ENCODE results near the gene ITGB6. TPM values are rescaled to one million over a fixed set of nuclear protein-coding genes. Genes with fewer than 3 reads are reported as not detected.
A peak's percentile ranks its signal among the peaks of the same experiment; 100 is the strongest.

Gene ITGB6
- total and polyA plus RNA-seq, 2 of the 4 experiments (the other 2 are of a cell fraction), result under 0.01 TPM; not detected in 1

- Histone ChIP-seq H2AK5ac (ENCODE audit: low read depth, low read length) (peak overlapping the region; percentile 76), H3K56ac (ENCODE audit: extremely low read depth, insufficient read depth, low read length) (no peak overlapping the region), H3K36me3 (ENCODE audit: control insufficient read depth, insufficient read depth, low read length) (no peaks in the 10 kb centered on the region), H3K18ac (ENCODE audit: low read depth, low read length) (peak overlapping the region; percentile 62; the same call in 1 of the 2 replicates), H3K27ac (ENCODE audit: insufficient read depth, low read length) (peak overlapping the region; percentile 29; the same call in 1 of the 2 replicates), H2BK5ac (ENCODE audit: low read depth, low read length, poor library complexity, severe bottlenecking) (peak overlapping the region; percentile 60), H2BK15ac (ENCODE audit: low read depth, low read length) (peak overlapping the region; percentile 82; the same call in 2 of the 3 replicates), H4K5ac (ENCODE audit: low read depth, low read length) (peak overlapping the region; percentile 23; the same call in 1 of the 2 replicates), H2AFZ (replicated peaks; ENCODE audit: low read length, poor library complexity) (peak overlapping the region; percentile 75), H4K91ac (ENCODE audit: insufficient read depth, low read depth, low read length) (peak overlapping the region; percentile 92), H4K8ac (ENCODE audit: low read depth in 2 of 2, low read length in 2 of 2) (peak overlapping the region; percentile 24 to 70; a peak in 2 of 4 replicates), H3K4ac (ENCODE audit: low read depth, low read length) (peak overlapping the region; percentile 68), H3K14ac (replicated peaks; ENCODE audit: low read depth, low read length) (peak overlapping the region; percentile 74; the same call in 1 of the 2 replicates), H3K27me3 (ENCODE audit: control insufficient read depth, insufficient read depth, low read length) (no peaks in the 10 kb centered on the region), H3K4me3 (ENCODE audit: insufficient read depth, low read depth, low read length) (no peak overlapping the region), H3K79me1 (ENCODE audit: low read depth in 1 of 2, low read length in 2 of 2) (no peaks in the 10 kb centered on the region), H2BK120ac (ENCODE audit: low read depth, low read length) (peak overlapping the region; percentile 86), H2AK9ac (replicated peaks; ENCODE audit: low read depth, low read length, poor library complexity) (peak overlapping the region; percentile 50), H3K23ac (ENCODE audit: low read depth, low read length) (peak overlapping the region; percentile 37), H2BK20ac (ENCODE audit: low read depth, low read length) (peak overlapping the region; percentile 81), H3K9me3 (ENCODE audit: control insufficient read depth, insufficient read depth, low read length) (no peaks in the 10 kb centered on the region), H4K20me1 (ENCODE audit: insufficient read depth, low read length) (no peaks in the 10 kb centered on the region), H3K4me2 (ENCODE audit: low read depth, low read length) (peak overlapping the region; percentile 8; the same call in 1 of the 2 replicates), H3K9me1 (ENCODE audit: insufficient read depth, low read length) (0 out of 2 replicates have a peak, but pooled peaks cover 5% of the 10 kb centered on the region), H3K4me1 (ENCODE audit: control insufficient read depth, insufficient read depth, low read length) (peaks cover 12% of the 10 kb centered on the region), H3K9ac (ENCODE audit: low read depth, low read length) (peak overlapping the region; percentile 20; the same call in 1 of the 2 replicates)
- BruUV-seq (replicated peaks), result no TSS peak
- WGBS, 2 experiments (ENCODE audit: extremely low coverage in 2 of 2, insufficient read length in 1 of 2), result no CpG with 5 or more reads among the region's 7 CpGs
- in situ Hi-C loops (cut with MboI; ENCODE audit: low sequenced_read_pairs) (no loop called here), intact Hi-C loops (cut with micrococcal nuclease) (no loop called here), dilution Hi-C loops (cut with HindIII; ENCODE audit: low sequenced_read_pairs, unreplicated experiment) (no loop called here)
- POLR2A ChIA-PET (ENCODE audit: unreplicated experiment), result no interaction called here
- DNase-seq (peak; percentile 90), ATAC-seq (ENCODE audit: low read depth) (peak; percentile 94)
- CTCF ChIA-PET, result interaction anchor here (0.6 kb wide), 1 partner anchor 412 kb away, joined by 3 read pairs; no protein-coding TSS in a partner anchor
- TF ChIP-seq CEBPB (IDR thresholded peaks at IDR 0.05; ENCODE audit: low read depth, low read length) (0 out of 2 replicates have a peak, but pooled peaks have one; percentile 2), BHLHE40 (IDR thresholded peaks at IDR 0.05; ENCODE audit: low read depth, low read length) (peak; percentile 26; the same call in 1 of the 2 replicates), RCOR1 (IDR thresholded peaks at IDR 0.05; ENCODE audit: insufficient replicate concordance, low read length) (no peak), ELK1 (IDR thresholded peaks at IDR 0.05; ENCODE audit: borderline replicate concordance, low read depth, low read length) (no peak), RAD21 (IDR thresholded peaks at IDR 0.05; ENCODE audit: low read length) (no peak), CHD1 (IDR thresholded peaks at IDR 0.05; ENCODE audit: low read depth, low read length) (no peak), MAZ (IDR thresholded peaks at IDR 0.05; ENCODE audit: borderline replicate concordance, low read depth, low read length) (no peak), POLR2A (IDR thresholded peaks at IDR 0.05; ENCODE audit: low read depth, low read length) (no peak), FOS (IDR thresholded peaks at IDR 0.05; ENCODE audit: low read depth, low read length) (peak; percentile 46), RFX5 (IDR thresholded peaks at IDR 0.05; ENCODE audit: low read depth, low read length) (no peak), SMC3 (IDR thresholded peaks at IDR 0.05; ENCODE audit: low read depth, low read length) (no peak)
- TF ChIP-seq, protein P1, sequence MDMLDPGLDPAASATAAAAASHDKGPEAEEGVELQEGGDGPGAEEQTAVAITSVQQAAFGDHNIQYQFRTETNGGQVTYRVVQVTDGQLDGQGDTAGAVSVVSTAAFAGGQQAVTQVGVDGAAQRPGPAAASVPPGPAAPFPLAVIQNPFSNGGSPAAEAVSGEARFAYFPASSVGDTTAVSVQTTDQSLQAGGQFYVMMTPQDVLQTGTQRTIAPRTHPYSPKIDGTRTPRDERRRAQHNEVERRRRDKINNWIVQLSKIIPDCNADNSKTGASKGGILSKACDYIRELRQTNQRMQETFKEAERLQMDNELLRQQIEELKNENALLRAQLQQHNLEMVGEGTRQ (IDR thresholded peaks at IDR 0.05; ENCODE audit: low read depth, low read length), result no peak
- TF ChIP-seq, protein P2, sequence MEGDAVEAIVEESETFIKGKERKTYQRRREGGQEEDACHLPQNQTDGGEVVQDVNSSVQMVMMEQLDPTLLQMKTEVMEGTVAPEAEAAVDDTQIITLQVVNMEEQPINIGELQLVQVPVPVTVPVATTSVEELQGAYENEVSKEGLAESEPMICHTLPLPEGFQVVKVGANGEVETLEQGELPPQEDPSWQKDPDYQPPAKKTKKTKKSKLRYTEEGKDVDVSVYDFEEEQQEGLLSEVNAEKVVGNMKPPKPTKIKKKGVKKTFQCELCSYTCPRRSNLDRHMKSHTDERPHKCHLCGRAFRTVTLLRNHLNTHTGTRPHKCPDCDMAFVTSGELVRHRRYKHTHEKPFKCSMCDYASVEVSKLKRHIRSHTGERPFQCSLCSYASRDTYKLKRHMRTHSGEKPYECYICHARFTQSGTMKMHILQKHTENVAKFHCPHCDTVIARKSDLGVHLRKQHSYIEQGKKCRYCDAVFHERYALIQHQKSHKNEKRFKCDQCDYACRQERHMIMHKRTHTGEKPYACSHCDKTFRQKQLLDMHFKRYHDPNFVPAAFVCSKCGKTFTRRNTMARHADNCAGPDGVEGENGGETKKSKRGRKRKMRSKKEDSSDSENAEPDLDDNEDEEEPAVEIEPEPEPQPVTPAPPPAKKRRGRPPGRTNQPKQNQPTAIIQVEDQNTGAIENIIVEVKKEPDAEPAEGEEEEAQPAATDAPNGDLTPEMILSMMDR (conservative IDR thresholded peaks at IDR 0.05; ENCODE audit: low read depth, low read length), result no peak
Observed at GRCh38 chr2:160214461-160215445, 14.7 kb upstream of the ITGB6 start.
